GM23338 (cell line): Measurements from ENCODE around the gene OR4D2. TPM values are rescaled to one million over a fixed set of nuclear protein-coding genes. Genes with fewer than 3 reads are reported as not detected.
A peak's percentile ranks its signal among the peaks of the same experiment; 100 is the strongest.

Experiments
- ATAC-seq: fragments of 200-7000 bp; cut with Tn5 transposase; 3 replicates; pipeline ENCODE4 v1.9.1; 2020
- DNase-seq: peaks from one replicate; pipeline ENCODE4 v3.0.0-alpha.2; 2015; ENCODE audit warnings: low spot score
- H2AFZ ChIP-seq: fragments of 200-600 bp; sonication (generic); 2 replicates; pipeline ENCODE4 v1.8.0; 2016; ENCODE audit warnings: antibody characterized with exemption, mild to moderate bottlenecking, moderate library complexity
- H3F3A ChIP-seq: fragments of 200-600 bp; sonication (generic); replicated peaks from 2 replicates; pipeline ENCODE4 v1.8.0; 2017; ENCODE audit warnings: antibody characterized with exemption, mixed run types, low read depth
- H3K27ac ChIP-seq: fragments of 200-600 bp; sonication (generic); 2 replicates; pipeline ENCODE4 v1.6.1; 2016; ENCODE audit warnings: low read depth
- H3K27me3 ChIP-seq: fragments of 200-600 bp; sonication (generic); 2 replicates; pipeline ENCODE4 v1.8.0; 2016; ENCODE audit warnings: mild to moderate bottlenecking, mixed run types, moderate library complexity; ENCODE audit not compliant: insufficient read depth
- H3K36me3 ChIP-seq: fragments of 200-600 bp; sonication (generic); 2 replicates; pipeline ENCODE4 v1.8.0; 2016; ENCODE audit warnings: mild to moderate bottlenecking; ENCODE audit not compliant: insufficient read depth
- H3K4me1 ChIP-seq: fragments of 200-600 bp; sonication (generic); 2 replicates; pipeline ENCODE4 v1.8.0; 2016; ENCODE audit warnings: mild to moderate bottlenecking, moderate library complexity; ENCODE audit not compliant: insufficient read depth
- H3K4me2 ChIP-seq: fragments of 200-600 bp; sonication (generic); 2 replicates; pipeline ENCODE4 v1.7.1; 2017; ENCODE audit warnings: mixed run types
- H3K4me3 ChIP-seq: fragments of 200-600 bp; sonication (generic); 2 replicates; pipeline ENCODE4 v1.6.1; 2016; ENCODE audit warnings: mixed run types
- H3K79me2 ChIP-seq: fragments of 200-600 bp; sonication (generic); replicated peaks from 2 replicates; pipeline ENCODE4 v1.8.0; 2017; ENCODE audit warnings: mild to moderate bottlenecking; ENCODE audit not compliant: insufficient read depth
- H3K9me2 ChIP-seq: fragments of 200-600 bp; sonication (generic); 2 replicates; pipeline ENCODE4 v1.8.0; 2017; ENCODE audit not compliant: insufficient read depth
- H4K20me1 ChIP-seq: fragments of 200-600 bp; sonication (generic); replicated peaks from 2 replicates; pipeline ENCODE4 v1.8.0; 2017; ENCODE audit warnings: mild to moderate bottlenecking; ENCODE audit not compliant: insufficient read depth
- H3K27ac Mint-ChIP-seq: 2 replicates; pipeline ENCODE4 v1.8.0; 2020; ENCODE audit warnings: inconsistent platforms, mild to moderate bottlenecking, moderate library complexity, mixed read lengths
- H3K27me3 Mint-ChIP-seq: 3 replicates; pipeline ENCODE4 v1.8.0; 2022; ENCODE audit warnings: low read depth, mild to moderate bottlenecking, moderate library complexity, mixed read lengths, inconsistent platforms; ENCODE audit not compliant: insufficient read depth, poor library complexity
- H3K36me3 Mint-ChIP-seq: 3 replicates; pipeline ENCODE4 v1.8.0; 2021; ENCODE audit warnings: low read depth, mild to moderate bottlenecking, inconsistent platforms, moderate library complexity, mixed read lengths
- H3K4me1 Mint-ChIP-seq: 3 replicates; pipeline ENCODE4 v1.8.0; 2020; ENCODE audit warnings: mild to moderate bottlenecking, inconsistent platforms, mixed read lengths
- H3K4me3 Mint-ChIP-seq: 3 replicates; pipeline ENCODE4 v1.8.0; 2021; ENCODE audit warnings: moderate library complexity, mild to moderate bottlenecking, inconsistent platforms, mixed read lengths
- H3K9me3 Mint-ChIP-seq: 3 replicates; pipeline ENCODE4 v1.8.0; 2020; ENCODE audit warnings: moderate library complexity, mild to moderate bottlenecking, inconsistent platforms, mixed read lengths
- CTCF ChIP-seq, 2 experiments: fragments of 200-600 bp in 1 of 2; sonication (generic) in 1 of 2; conservative IDR thresholded peaks; 2 replicates each; pipeline versions ENCODE4 v1.5.1 to v1.6.1; 2016 to 2017; ENCODE audit warnings: antibody characterized with exemption in 2 of 2, low read depth in 2 of 2, mild to moderate bottlenecking in 2 of 2, moderate library complexity in 1 of 2
- EZH2 ChIP-seq: fragments of 200-600 bp; sonication (generic); IDR thresholded peaks from one replicate; pipeline ENCODE4 v1.8.0; 2017; ENCODE audit warnings: antibody characterized with exemption, mild to moderate bottlenecking, low read depth; ENCODE audit not compliant: unreplicated experiment
- JUNB ChIP-seq: IDR thresholded peaks from one replicate; pipeline ENCODE4 v1.6.1; 2016; ENCODE audit warnings: antibody characterized with exemption; ENCODE audit not compliant: unreplicated experiment
- NANOG ChIP-seq: IDR thresholded peaks from 2 replicates; pipeline ENCODE4 v1.6.1; 2016; ENCODE audit warnings: antibody characterized with exemption, borderline replicate concordance
- POLR2AphosphoS5 ChIP-seq: IDR thresholded peaks from 2 replicates; pipeline ENCODE4 v1.6.1; 2016; ENCODE audit warnings: antibody characterized with exemption, low read depth
- REST ChIP-seq: IDR thresholded peaks from one replicate; pipeline ENCODE4 v1.6.1; 2018; ENCODE audit warnings: antibody characterized with exemption; ENCODE audit not compliant: unreplicated experiment
- ZNF114 ChIP-seq: fragments of 250-450 bp; sonication (Bioruptor Pico); IDR thresholded peaks from 2 replicates; pipeline ENCODE4 v1.5.0; 2020; ENCODE audit warnings: mild to moderate bottlenecking, moderate library complexity
- ZNF331 ChIP-seq: fragments of 250-450 bp; sonication (Bioruptor Pico); IDR thresholded peaks from 2 replicates; pipeline ENCODE4 v1.5.0; 2020; ENCODE audit warnings: low read depth, mild to moderate bottlenecking, moderate library complexity
- polyA plus RNA-seq: library from polyadenylated mRNA; unstranded; fragments of >200 nt; fragmentation: Nextera tagmentation; extraction: Ambion mirVana; gene quantifications from 2 replicates; pipeline ENCODE4 v1.2.1, GENCODE V29; 2016
- total RNA-seq: library from RNA; depleted of rRNA; stranded (reverse); fragments of >200 nt; shearing (Covaris generic); gene quantifications from 2 replicates; pipeline ENCODE4 v1.2.3, GENCODE V29; 2014

The OR4D2 gene
- total and polyA plus RNA-seq, 2 experiments from 2014 or later = not detected

- TF ChIP-seq CTCF (conservative IDR thresholded peaks at IDR 0.05; ENCODE audit: low read depth in 2 of 2) = no peak
- TF ChIP-seq ZNF114 = no peak
- TF ChIP-seq ZNF331 (CRISPR knock-in tag) = no peak
- no peak for TF ChIP-seq POLR2AphosphoS5
- TF ChIP-seq JUNB = no peak
- no peak for TF ChIP-seq EZH2
- TF ChIP-seq NANOG = no peak
Observed at GRCh38 chr17:58161566-58161965, 5.2 kb upstream of the OR4D2 start (continued).

- Histone ChIP-seq H2AFZ (no peak overlapping the region), H3K27me3 (peaks cover 8% of the 10 kb centered on the region; the same call in 1 of the 2 replicates), H3K4me2 (no peak overlapping the region), H3K27ac (no peak overlapping the region), H3K4me3 (no peak overlapping the region), H3K9me2 (no peaks in the 10 kb centered on the region), H3F3A (no peaks in the 10 kb centered on the region), H3K4me1 (no peaks in the 10 kb centered on the region), H3K79me2 (no peaks in the 10 kb centered on the region), H4K20me1 (no peaks in the 10 kb centered on the region), H3K36me3 (no peaks in the 10 kb centered on the region)
- ATAC-seq (no peak), DNase-seq (peak; percentile 20)
- Mint-ChIP-seq H3K9me3 (no peaks in the 10 kb centered on the region), H3K36me3 (no peaks in the 10 kb centered on the region), H3K27me3 (peaks cover 10% of the 10 kb centered on the region), H3K4me3 (no peak overlapping the region), H3K27ac (no peak overlapping the region), H3K4me1 (no peaks in the 10 kb centered on the region)
- no peak for TF ChIP-seq CTCF (conservative IDR thresholded peaks at IDR 0.05; ENCODE audit: low read depth in 2 of 2)
- TF ChIP-seq REST = peak; percentile 71
- TF ChIP-seq NANOG = no peak
Observed at GRCh38 chr17:58165981-58166380, 801 bp upstream of the OR4D2 start.
